HEK293 (cell line): ENCODE measurements around the gene PDE3B.

Experiments used
- CTCF ChIA-PET: fragments of 350-600 bp; formaldehyde crosslinking; extraction: SDS; loops from one replicate; lab custom pipeline; 2021; ENCODE audit warnings: antibody characterized with exemption; lab: Yijun Ruan, JAX
- POLR2A ChIA-PET: fragments of 300-600 bp; formaldehyde crosslinking; extraction: SDS; loops from one replicate; lab custom pipeline; 2020; ENCODE audit warnings: antibody characterized with exemption, inconsistent platforms; lab: Yijun Ruan, JAX
- H3K27ac ChIP-seq: fragments of 200-500 bp; sonication (Bioruptor generic); 2 replicates; pipeline ENCODE4 v1.5.1; 2014; ENCODE audit warnings: low read depth, low read length, control low read depth, inconsistent platforms; ENCODE audit errors: extremely low read depth
- H3K36me3 ChIP-seq, 2 experiments: fragments of 200-500 bp in 1 of 2; sonication (Bioruptor generic) in 1 of 2; 1 replicate in 1 of 2; 2 replicates in 1 of 2; pipeline ENCODE4 v1.5.1; 2014 to 2017; ENCODE audit warnings: inconsistent platforms in 2 of 2, low read length in 2 of 2; ENCODE audit not compliant: control insufficient read depth in 2 of 2, insufficient read depth in 1 of 2
- H3K4me1 ChIP-seq: fragments of 200-500 bp; sonication (Bioruptor generic); 2 replicates; pipeline ENCODE4 v1.5.1; 2014; ENCODE audit warnings: mild to moderate bottlenecking, low read length, inconsistent platforms; ENCODE audit not compliant: control insufficient read depth, insufficient read depth
- H3K4me3 ChIP-seq: 2 replicates; pipeline ENCODE4 v1.5.1; 2011; ENCODE audit warnings: low read depth, mild to moderate bottlenecking, control low read depth, low read length, moderate library complexity
- H3K9me3 ChIP-seq: fragments of 200-500 bp; sonication (Bioruptor generic); 2 replicates; pipeline ENCODE4 v1.5.1; 2014; ENCODE audit warnings: low read depth, low read length, inconsistent platforms; ENCODE audit not compliant: control insufficient read depth, insufficient read depth
- EGR2 ChIP-seq: fragments of 450-650 bp; formaldehyde crosslinking; IDR thresholded peaks from 2 replicates; pipeline ENCODE4 v1.5.1; 2016; ENCODE audit warnings: low read depth, missing biosample characterization, missing genetic modification characterization
- FEZF1 ChIP-seq: fragments of 450-650 bp; formaldehyde crosslinking; IDR thresholded peaks from 2 replicates; pipeline ENCODE4 v1.5.1; 2016; ENCODE audit warnings: missing biosample characterization, missing genetic modification characterization
- HOXC10 ChIP-seq: sonication (generic); formaldehyde crosslinking; IDR thresholded peaks from 2 replicates; pipeline ENCODE4 v1.8.1; 2023; ENCODE audit warnings: mild to moderate bottlenecking, missing genetic modification reagents
- INSM2 ChIP-seq: fragments of 450-650 bp; formaldehyde crosslinking; IDR thresholded peaks from 2 replicates; pipeline ENCODE4 v1.5.1; 2016; ENCODE audit warnings: missing biosample characterization, missing genetic modification characterization
- MEIS1 ChIP-seq: sonication (generic); formaldehyde crosslinking; IDR thresholded peaks from 2 replicates; pipeline ENCODE4 v1.8.1; 2022; ENCODE audit warnings: missing genetic modification reagents, mild to moderate bottlenecking, borderline replicate concordance
- RBAK ChIP-seq: fragments of 450-650 bp; formaldehyde crosslinking; IDR thresholded peaks from 2 replicates; pipeline ENCODE4 v1.5.1; 2016; ENCODE audit warnings: missing biosample characterization, missing genetic modification characterization
- ZBTB7A ChIP-seq: fragments of 450-650 bp; formaldehyde crosslinking; IDR thresholded peaks from 2 replicates; pipeline ENCODE4 v1.5.1; 2016; ENCODE audit warnings: low read depth, missing biosample characterization, missing genetic modification characterization
- ZFHX2 ChIP-seq: fragments of 450-650 bp; formaldehyde crosslinking; conservative IDR thresholded peaks from 2 replicates; pipeline ENCODE4 v1.5.1; 2016; ENCODE audit warnings: missing biosample characterization, missing genetic modification characterization
- ZFP37 ChIP-seq: fragments of 450-650 bp; formaldehyde crosslinking; IDR thresholded peaks from 2 replicates; pipeline ENCODE4 v1.5.1; 2016; ENCODE audit warnings: missing biosample characterization, missing genetic modification characterization
- ZNF114 ChIP-seq: fragments of 450-650 bp; formaldehyde crosslinking; IDR thresholded peaks from 2 replicates; pipeline ENCODE4 v1.5.0; 2017; ENCODE audit warnings: missing biosample characterization, missing genetic modification characterization
- ZNF121 ChIP-seq: fragments of 450-650 bp; formaldehyde crosslinking; IDR thresholded peaks from 2 replicates; pipeline ENCODE4 v1.5.1; 2016; ENCODE audit warnings: missing biosample characterization, missing genetic modification characterization
- ZNF16 ChIP-seq: fragments of 450-650 bp; formaldehyde crosslinking; IDR thresholded peaks from 2 replicates; pipeline ENCODE4 v1.5.1; 2016; ENCODE audit warnings: low read depth, missing biosample characterization, missing genetic modification characterization
- ZNF473 ChIP-seq: fragments of 450-650 bp; formaldehyde crosslinking; IDR thresholded peaks from 2 replicates; pipeline ENCODE4 v1.5.1; 2017; ENCODE audit warnings: missing biosample characterization, missing genetic modification characterization
- ZNF510 ChIP-seq: fragments of 450-650 bp; formaldehyde crosslinking; IDR thresholded peaks from 2 replicates; pipeline ENCODE4 v1.5.1; 2018; ENCODE audit warnings: mild to moderate bottlenecking, missing genetic modification characterization, missing biosample characterization; ENCODE audit not compliant: insufficient replicate concordance
- ZNF530 ChIP-seq: fragments of 450-650 bp; formaldehyde crosslinking; IDR thresholded peaks from 2 replicates; pipeline ENCODE4 v1.5.1; 2016; ENCODE audit warnings: low read depth, missing biosample characterization, missing genetic modification characterization
- ZNF623 ChIP-seq: fragments of 450-650 bp; formaldehyde crosslinking; IDR thresholded peaks from 2 replicates; pipeline ENCODE4 v1.5.1; 2016; ENCODE audit warnings: missing biosample characterization, missing genetic modification characterization
- ZNF785 ChIP-seq: fragments of 450-650 bp; formaldehyde crosslinking; IDR thresholded peaks from 2 replicates; pipeline ENCODE4 v1.5.1; 2016; ENCODE audit warnings: missing biosample characterization, missing genetic modification characterization
- ZNF791 ChIP-seq: fragments of 450-650 bp; formaldehyde crosslinking; IDR thresholded peaks from 2 replicates; pipeline ENCODE4 v1.5.1; 2016; ENCODE audit warnings: missing biosample characterization, missing genetic modification characterization
- ZXDB ChIP-seq: fragments of 450-650 bp; formaldehyde crosslinking; IDR thresholded peaks from 2 replicates; pipeline ENCODE4 v1.5.1; 2016; ENCODE audit warnings: missing biosample characterization, missing genetic modification characterization
- TF ChIP-seq, protein P1 (sequence below): fragments of 450-650 bp; formaldehyde crosslinking; IDR thresholded peaks from 2 replicates; pipeline ENCODE4 v1.5.1; 2016; ENCODE audit warnings: missing biosample characterization, missing genetic modification characterization

Gene PDE3B

DNA sequence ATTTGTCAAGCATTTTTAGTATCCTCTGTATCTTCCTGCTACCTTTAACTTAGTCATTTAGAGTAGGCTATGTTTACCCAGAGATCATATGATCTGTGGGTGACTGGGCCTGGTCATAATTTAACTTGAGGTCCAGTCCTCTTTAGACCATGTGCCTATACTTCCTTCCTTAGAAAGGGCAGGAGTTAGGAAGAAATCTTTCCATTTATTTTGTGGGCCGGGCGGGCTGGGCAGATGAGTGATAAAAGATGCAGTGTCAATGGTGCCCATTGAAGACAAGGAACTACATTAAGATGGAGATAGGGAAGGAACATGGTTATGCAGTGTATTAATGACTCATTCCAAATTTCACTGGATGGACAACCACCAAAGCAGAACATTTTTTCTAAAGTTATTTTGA lies 30.9 kb upstream of the PDE3B start:
- Histone ChIP-seq H3K27ac (no peak overlapping the region), H3K4me3 (no peak overlapping the region), H3K36me3 (peaks cover 0 to 27% of the 10 kb centered on the region in 2 experiments; a peak in 1 of 3 replicates), H3K9me3 (no peaks in the 10 kb centered on the region), H3K4me1 (no peaks in the 10 kb centered on the region)
- ChIA-PET POLR2A (no interaction called here), CTCF (no interaction called here)
- no peak for TF ChIP-seq ZFP37
- no peak for TF ChIP-seq ZNF791 (tag by site-specific recombination)
- TF ChIP-seq ZNF16 (tag by site-specific recombination): no peak
- TF ChIP-seq MEIS1 (CRISPR knock-in tag): no peak
- TF ChIP-seq, protein P1, sequence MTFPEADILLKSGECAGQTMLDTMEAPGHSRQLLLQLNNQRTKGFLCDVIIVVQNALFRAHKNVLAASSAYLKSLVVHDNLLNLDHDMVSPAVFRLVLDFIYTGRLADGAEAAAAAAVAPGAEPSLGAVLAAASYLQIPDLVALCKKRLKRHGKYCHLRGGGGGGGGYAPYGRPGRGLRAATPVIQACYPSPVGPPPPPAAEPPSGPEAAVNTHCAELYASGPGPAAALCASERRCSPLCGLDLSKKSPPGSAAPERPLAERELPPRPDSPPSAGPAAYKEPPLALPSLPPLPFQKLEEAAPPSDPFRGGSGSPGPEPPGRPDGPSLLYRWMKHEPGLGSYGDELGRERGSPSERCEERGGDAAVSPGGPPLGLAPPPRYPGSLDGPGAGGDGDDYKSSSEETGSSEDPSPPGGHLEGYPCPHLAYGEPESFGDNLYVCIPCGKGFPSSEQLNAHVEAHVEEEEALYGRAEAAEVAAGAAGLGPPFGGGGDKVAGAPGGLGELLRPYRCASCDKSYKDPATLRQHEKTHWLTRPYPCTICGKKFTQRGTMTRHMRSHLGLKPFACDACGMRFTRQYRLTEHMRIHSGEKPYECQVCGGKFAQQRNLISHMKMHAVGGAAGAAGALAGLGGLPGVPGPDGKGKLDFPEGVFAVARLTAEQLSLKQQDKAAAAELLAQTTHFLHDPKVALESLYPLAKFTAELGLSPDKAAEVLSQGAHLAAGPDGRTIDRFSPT (tag by site-specific recombination): no peak
- no peak for TF ChIP-seq RBAK (tag by site-specific recombination)
- no peak for TF ChIP-seq ZNF785
- no peak for TF ChIP-seq ZXDB
- TF ChIP-seq FEZF1 (tag by site-specific recombination): no peak

DNA sequence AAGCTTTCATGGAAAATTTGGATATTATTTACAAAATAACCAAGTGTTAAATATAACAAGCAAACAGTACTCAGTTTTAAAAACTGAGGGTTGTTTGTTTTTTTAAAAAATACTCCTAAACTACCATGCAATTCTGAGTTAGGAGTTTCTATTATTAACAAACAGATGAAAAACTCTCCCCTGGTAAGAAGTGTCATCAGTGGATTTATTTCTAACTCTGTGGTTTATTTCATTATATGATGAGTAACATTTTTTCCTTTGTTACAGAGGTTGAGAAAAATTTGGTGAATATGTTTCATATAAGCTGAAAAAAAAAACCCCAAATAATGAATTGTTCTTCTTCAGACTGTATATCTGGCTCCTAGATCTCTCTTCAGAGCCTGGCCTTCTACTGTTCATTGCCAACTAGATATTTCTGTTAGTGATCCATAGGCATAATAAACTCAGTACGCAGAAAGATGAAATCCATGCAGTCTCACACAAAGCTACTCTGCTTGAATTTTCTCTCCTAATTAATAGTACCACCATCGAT lies 29.4 kb upstream of the PDE3B start:
- TF ChIP-seq EGR2 (no peak), ZNF510 (tag by site-specific recombination) (no peak), ZNF114 (tag by site-specific recombination) (no peak), ZNF785 (no peak), ZNF623 (no peak), ZNF530 (tag by site-specific recombination) (no peak), ZXDB (no peak), ZNF473 (tag by site-specific recombination) (no peak)
- H3K27ac ChIP-seq: no peak overlapping the region
- H3K4me3 ChIP-seq: no peak overlapping the region
- H3K36me3 ChIP-seq: peaks cover 0 to 18% of the 10 kb centered on the region in 2 experiments; a peak in 1 of 3 replicates
- POLR2A ChIA-PET: no interaction called here
- H3K9me3 ChIP-seq: no peaks in the 10 kb centered on the region
- CTCF ChIA-PET: no interaction called here
- no peaks in the 10 kb centered on the region for H3K4me1 ChIP-seq

- Histone ChIP-seq H3K9me3 (no peaks in the 10 kb centered on the region), H3K27ac (no peak overlapping the region), H3K36me3 (no peaks in the 10 kb centered on the region), H3K4me1 (no peaks in the 10 kb centered on the region), H3K4me3 (no peak overlapping the region)
- POLR2A ChIA-PET: no interaction called here
- CTCF ChIA-PET: no interaction called here
- TF ChIP-seq HOXC10 (no peak), ZBTB7A (tag by site-specific recombination) (no peak), ZFHX2 (tag by site-specific recombination) (no peak), ZNF121 (tag by site-specific recombination) (no peak), ZNF785 (no peak), INSM2 (no peak)
Observed at GRCh38 chr11:14617241-14618027, 26.2 kb upstream of the PDE3B start.
